22Rv1 (cell line): Measurements from ENCODE around the gene BEST1.

ENCODE experiments used
- ZFX ChIP-seq: fragments of 450-650 bp; IDR thresholded peaks from 2 replicates; pipeline ENCODE4 v1.6.1; 2017; ENCODE audit warnings: antibody characterized with exemption, borderline replicate concordance
- TF ChIP-seq, protein P1 (sequence below): fragments of 450-650 bp; IDR thresholded peaks from 2 replicates; pipeline ENCODE4 v1.5.1; 2017; ENCODE audit warnings: mild to moderate bottlenecking

GRCh38 chr11:61974766-61975631 lies 24.8 kb downstream of the BEST1 start:
- TF ChIP-seq, protein P1, sequence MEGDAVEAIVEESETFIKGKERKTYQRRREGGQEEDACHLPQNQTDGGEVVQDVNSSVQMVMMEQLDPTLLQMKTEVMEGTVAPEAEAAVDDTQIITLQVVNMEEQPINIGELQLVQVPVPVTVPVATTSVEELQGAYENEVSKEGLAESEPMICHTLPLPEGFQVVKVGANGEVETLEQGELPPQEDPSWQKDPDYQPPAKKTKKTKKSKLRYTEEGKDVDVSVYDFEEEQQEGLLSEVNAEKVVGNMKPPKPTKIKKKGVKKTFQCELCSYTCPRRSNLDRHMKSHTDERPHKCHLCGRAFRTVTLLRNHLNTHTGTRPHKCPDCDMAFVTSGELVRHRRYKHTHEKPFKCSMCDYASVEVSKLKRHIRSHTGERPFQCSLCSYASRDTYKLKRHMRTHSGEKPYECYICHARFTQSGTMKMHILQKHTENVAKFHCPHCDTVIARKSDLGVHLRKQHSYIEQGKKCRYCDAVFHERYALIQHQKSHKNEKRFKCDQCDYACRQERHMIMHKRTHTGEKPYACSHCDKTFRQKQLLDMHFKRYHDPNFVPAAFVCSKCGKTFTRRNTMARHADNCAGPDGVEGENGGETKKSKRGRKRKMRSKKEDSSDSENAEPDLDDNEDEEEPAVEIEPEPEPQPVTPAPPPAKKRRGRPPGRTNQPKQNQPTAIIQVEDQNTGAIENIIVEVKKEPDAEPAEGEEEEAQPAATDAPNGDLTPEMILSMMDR: no peak
- no peak for TF ChIP-seq ZFX
